Measurements from ENCODE around the gene CNTNAP2. TPM values are rescaled to one million over a fixed set of nuclear protein-coding genes. Genes with fewer than 3 reads are reported as not detected.
"Not testable (repeated sequence)": the region's sequence is repeated elsewhere in the genome, so short reads cannot be mapped to it uniquely, and the experiment has no call there.

The CNTNAP2 gene
- total RNA-seq, 2 donors from 2014 or later, result 4.4 to 8.5 TPM

GRCh38 chr7:146235195-146235594, 118.6 kb downstream of the CNTNAP2 start:
- TF ChIP-seq, protein P1, sequence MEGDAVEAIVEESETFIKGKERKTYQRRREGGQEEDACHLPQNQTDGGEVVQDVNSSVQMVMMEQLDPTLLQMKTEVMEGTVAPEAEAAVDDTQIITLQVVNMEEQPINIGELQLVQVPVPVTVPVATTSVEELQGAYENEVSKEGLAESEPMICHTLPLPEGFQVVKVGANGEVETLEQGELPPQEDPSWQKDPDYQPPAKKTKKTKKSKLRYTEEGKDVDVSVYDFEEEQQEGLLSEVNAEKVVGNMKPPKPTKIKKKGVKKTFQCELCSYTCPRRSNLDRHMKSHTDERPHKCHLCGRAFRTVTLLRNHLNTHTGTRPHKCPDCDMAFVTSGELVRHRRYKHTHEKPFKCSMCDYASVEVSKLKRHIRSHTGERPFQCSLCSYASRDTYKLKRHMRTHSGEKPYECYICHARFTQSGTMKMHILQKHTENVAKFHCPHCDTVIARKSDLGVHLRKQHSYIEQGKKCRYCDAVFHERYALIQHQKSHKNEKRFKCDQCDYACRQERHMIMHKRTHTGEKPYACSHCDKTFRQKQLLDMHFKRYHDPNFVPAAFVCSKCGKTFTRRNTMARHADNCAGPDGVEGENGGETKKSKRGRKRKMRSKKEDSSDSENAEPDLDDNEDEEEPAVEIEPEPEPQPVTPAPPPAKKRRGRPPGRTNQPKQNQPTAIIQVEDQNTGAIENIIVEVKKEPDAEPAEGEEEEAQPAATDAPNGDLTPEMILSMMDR (IDR thresholded peaks at IDR 0.05), result no peak
- intact Hi-C loops (cut with DNase I), result no loop called here

DNA sequence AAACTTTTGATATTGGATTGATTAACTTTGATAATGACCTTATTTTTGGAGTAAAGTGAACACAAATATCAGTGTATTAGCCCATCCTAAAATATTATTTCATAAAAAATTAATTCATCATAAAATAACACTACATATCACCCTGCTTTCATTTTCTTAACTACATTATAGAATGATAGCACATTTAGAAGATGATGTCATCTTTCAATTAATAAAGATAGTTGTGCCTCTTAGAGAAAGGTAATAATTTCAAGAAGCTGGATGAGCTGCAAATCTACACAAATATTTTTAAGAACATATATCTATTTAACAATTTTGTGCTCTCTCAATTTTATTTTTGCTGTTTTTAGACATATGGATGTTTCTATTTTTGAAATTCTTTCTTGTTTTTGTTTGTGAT, 126.1 kb downstream of the CNTNAP2 start:
- no peaks in the 10 kb centered on the region for H3K27me3 ChIP-seq
- H3K36me3 ChIP-seq, result no peaks in the 10 kb centered on the region
- intact Hi-C loops (cut with DNase I), result no loop called here
- H3K4me3 ChIP-seq, result no peak overlapping the region
- no peaks in the 10 kb centered on the region for H3K4me1 ChIP-seq
- DNase-seq, result no peak
- no peak overlapping the region for H3K9ac ChIP-seq (ENCODE audit: low read depth in 2 of 2, low read length in 2 of 2)
- H3K9me3 ChIP-seq, result no peaks in the 10 kb centered on the region
- H3K27ac ChIP-seq, result no peak overlapping the region
- TF ChIP-seq, protein P1 (IDR thresholded peaks at IDR 0.05), result no peak

More at GRCh38 chr7:146235195-146235594, 118.6 kb downstream of the CNTNAP2 start:
- Histone ChIP-seq H3K4me3 (no peak overlapping the region), H3K9me3 (no peaks in the 10 kb centered on the region), H3K9ac (ENCODE audit: low read depth in 2 of 2, low read length in 2 of 2) (no peak overlapping the region), H3K36me3 (no peaks in the 10 kb centered on the region), H3K27me3 (no peaks in the 10 kb centered on the region), H3K27ac (no peak overlapping the region), H3K4me1 (no peaks in the 10 kb centered on the region)
- no peak for DNase-seq

- intact Hi-C loops (cut with DNase I); DNase-seq; H3K4me3 ChIP-seq: not testable (repeated sequence)
Observed at GRCh38 chr7:146247991-146248390, 131.4 kb downstream of the CNTNAP2 start.

GRCh38 chr7:146248744-146249143, 132.1 kb downstream of the CNTNAP2 start:
- intact Hi-C loops (cut with DNase I); H3K27ac ChIP-seq: not testable (repeated sequence)

More at GRCh38 chr7:146247991-146248390, 131.4 kb downstream of the CNTNAP2 start:
- not testable (repeated sequence) for H3K9me3 ChIP-seq; H3K4me1 ChIP-seq; H3K27ac ChIP-seq; H3K27me3 ChIP-seq; H3K9ac ChIP-seq (ENCODE audit: low read depth in 2 of 2, low read length in 2 of 2); H3K36me3 ChIP-seq

DNA sequence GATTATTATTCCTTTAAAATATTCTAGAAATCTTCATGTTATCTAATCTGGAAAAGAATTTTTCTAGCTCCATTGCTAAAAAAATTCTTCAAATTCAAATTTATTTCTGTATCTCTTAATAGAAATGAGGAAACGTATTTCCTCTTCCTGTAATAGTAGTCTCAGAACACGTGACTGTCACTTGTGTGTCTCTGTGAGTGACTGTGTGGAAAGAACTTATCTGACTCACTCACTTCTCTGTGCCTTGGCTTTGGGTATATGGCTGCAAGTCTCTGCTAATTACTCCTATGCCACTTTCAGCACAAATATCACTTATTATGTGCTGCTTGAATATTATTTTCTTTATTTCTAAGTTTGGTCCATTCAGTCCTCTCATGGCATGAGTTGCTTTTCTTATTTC, 132.7 kb downstream of the CNTNAP2 start:
- no peaks in the 10 kb centered on the region for H3K4me1 ChIP-seq
- H3K36me3 ChIP-seq, result no peaks in the 10 kb centered on the region
- intact Hi-C loops (cut with DNase I), result no loop called here
- no peak for DNase-seq
- H3K4me3 ChIP-seq, result no peak overlapping the region
- H3K9ac ChIP-seq (ENCODE audit: low read depth in 2 of 2, low read length in 2 of 2), result no peak overlapping the region
- no peak overlapping the region for H3K27ac ChIP-seq
- TF ChIP-seq, protein P1 (IDR thresholded peaks at IDR 0.05), result no peak
- H3K9me3 ChIP-seq, result no peaks in the 10 kb centered on the region
- no peaks in the 10 kb centered on the region for H3K27me3 ChIP-seq

More at GRCh38 chr7:146248744-146249143, 132.1 kb downstream of the CNTNAP2 start:
- H3K36me3 ChIP-seq; H3K9ac ChIP-seq (ENCODE audit: low read depth in 2 of 2, low read length in 2 of 2); DNase-seq; H3K4me3 ChIP-seq; H3K27me3 ChIP-seq; H3K9me3 ChIP-seq; H3K4me1 ChIP-seq: not testable (repeated sequence)

- no peaks in the 10 kb centered on the region for H3K4me1 ChIP-seq
- no peaks in the 10 kb centered on the region for H3K9me3 ChIP-seq
- H3K27me3 ChIP-seq, result no peaks in the 10 kb centered on the region
- H3K9ac ChIP-seq (ENCODE audit: low read depth in 2 of 2, low read length in 2 of 2), result no peak overlapping the region
- no peaks in the 10 kb centered on the region for H3K36me3 ChIP-seq
- no peak for DNase-seq
- TF ChIP-seq, protein P1 (IDR thresholded peaks at IDR 0.05), result no peak
- H3K27ac ChIP-seq, result no peak overlapping the region
- H3K4me3 ChIP-seq, result no peak overlapping the region
- intact Hi-C loops (cut with DNase I), result no loop called here
Observed at GRCh38 chr7:146255609-146256008, 139.0 kb downstream of the CNTNAP2 start.
